CD14-positive monocyte (primary cell): ENCODE data around the gene NDUFS6. TPM values are rescaled to one million over a fixed set of nuclear protein-coding genes. Genes with fewer than 3 reads are reported as not detected.

Experiments
- DNase-seq, 3 donors: peaks; one replicate each; pipeline ENCODE4 v3.0.0-alpha.2; 2011 to 2022
- H2AFZ ChIP-seq: 2 replicates; pipeline ENCODE4 v1.6.0; 2012; ENCODE audit warnings: mild to moderate bottlenecking, low read depth, low read length, inconsistent platforms; ENCODE audit not compliant: insufficient read depth, poor library complexity, severe bottlenecking
- H3K27ac ChIP-seq, 2 donors: 1 replicate in 1 of 2; 2 replicates in 1 of 2; pipeline ENCODE4 v1.5.1; 2012 to 2013; ENCODE audit warnings: low read length in 2 of 2, control low read depth in 1 of 2, inconsistent platforms in 1 of 2, low read depth in 1 of 2, mild to moderate bottlenecking in 1 of 2
- H3K27me3 ChIP-seq, 2 donors: one replicate each; pipeline versions ENCODE4 v1.6.0 to v1.6.1; 2011 to 2013; ENCODE audit warnings: low read length in 2 of 2; ENCODE audit not compliant: control insufficient read depth in 2 of 2, insufficient read depth in 2 of 2
- H3K36me3 ChIP-seq, 2 donors: replicated peaks in 1 of 2; 1 replicate in 1 of 2; 2 replicates in 1 of 2; pipeline versions ENCODE4 v1.5.1 to v1.6.1; 2012 to 2013; ENCODE audit warnings: low read length in 2 of 2, control low read depth in 1 of 2, inconsistent platforms in 1 of 2, mild to moderate bottlenecking in 1 of 2; ENCODE audit not compliant: insufficient read depth in 2 of 2, control insufficient read depth in 1 of 2
- H3K4me1 ChIP-seq, 2 donors: 1 replicate in 1 of 2; 2 replicates in 1 of 2; pipeline versions ENCODE4 v1.5.1 to v1.6.1; 2012 to 2013; ENCODE audit warnings: low read length in 2 of 2, control low read depth in 1 of 2, inconsistent platforms in 1 of 2, mild to moderate bottlenecking in 1 of 2, moderate library complexity in 1 of 2; ENCODE audit not compliant: insufficient read depth in 2 of 2, control insufficient read depth in 1 of 2
- H3K4me2 ChIP-seq: replicated peaks from 2 replicates; pipeline ENCODE3; 2012; ENCODE audit warnings: low read length, moderate library complexity, mild to moderate bottlenecking; ENCODE audit not compliant: poor library complexity, severe bottlenecking; ENCODE audit errors: extremely low read depth
- H3K4me3 ChIP-seq, 3 experiments: fragments of 200-600 bp in 1 of 3; sonication (generic) in 1 of 3; replicated peaks in 1 of 3; 1 replicate in 2 of 3; 2 replicates in 1 of 3; pipeline ENCODE4 v1.5.1; 2011 to 2013; ENCODE audit warnings: low read length in 3 of 3, mild to moderate bottlenecking in 3 of 3, control low read depth in 2 of 3, low read depth in 2 of 3, inconsistent platforms in 1 of 3, moderate library complexity in 1 of 3
- H3K79me2 ChIP-seq: 2 replicates; pipeline ENCODE4 v1.6.0; 2012; ENCODE audit warnings: mild to moderate bottlenecking, control low read depth, inconsistent platforms, low read length, moderate library complexity; ENCODE audit not compliant: insufficient read depth
- H3K9ac ChIP-seq: 2 replicates; pipeline ENCODE4 v1.6.0; 2017; ENCODE audit warnings: low read length, mild to moderate bottlenecking; ENCODE audit not compliant: insufficient read depth, poor library complexity, severe bottlenecking
- H3K9me3 ChIP-seq, 2 donors: replicated peaks in 1 of 2; 1 replicate in 1 of 2; 2 replicates in 1 of 2; pipeline versions ENCODE4 v1.5.1 to v1.6.1; 2012 to 2013; ENCODE audit warnings: low read length in 2 of 2, control low read depth in 1 of 2; ENCODE audit not compliant: control insufficient read depth in 1 of 2, insufficient read depth in 1 of 2
- H4K20me1 ChIP-seq: 2 replicates; pipeline ENCODE4 v1.6.0; 2012; ENCODE audit warnings: mild to moderate bottlenecking, low read length, control low read depth, moderate library complexity; ENCODE audit not compliant: insufficient read depth
- H3K27ac Mint-ChIP-seq, 7 donors: one replicate each; pipeline ENCODE4 v1.8.0; 2020; ENCODE audit warnings: mild to moderate bottlenecking in 7 of 7, mixed read lengths in 7 of 7, moderate library complexity in 6 of 7, inconsistent platforms in 2 of 7
- H3K27me3 Mint-ChIP-seq, 3 donors: one replicate each; pipeline ENCODE4 v1.8.0; 2021 to 2022; ENCODE audit warnings: low read depth in 3 of 3, mild to moderate bottlenecking in 3 of 3, mixed read lengths in 3 of 3, moderate library complexity in 3 of 3, inconsistent platforms in 1 of 3
- H3K36me3 Mint-ChIP-seq, 2 donors: one replicate each; pipeline ENCODE4 v1.8.0; 2020; ENCODE audit warnings: mixed read lengths in 2 of 2, inconsistent platforms in 1 of 2, mild to moderate bottlenecking in 1 of 2
- H3K4me1 Mint-ChIP-seq: one replicate; pipeline ENCODE4 v1.8.0; 2020; ENCODE audit warnings: mild to moderate bottlenecking, mixed read lengths
- H3K4me3 Mint-ChIP-seq, 2 donors: one replicate each; pipeline ENCODE4 v1.8.0; 2020; ENCODE audit warnings: mild to moderate bottlenecking in 2 of 2, mixed read lengths in 2 of 2, moderate library complexity in 1 of 2
- H3K9me3 Mint-ChIP-seq, 7 donors: one replicate each; pipeline ENCODE4 v1.8.0; 2020 to 2022; ENCODE audit warnings: mixed read lengths in 7 of 7, mild to moderate bottlenecking in 6 of 7, moderate library complexity in 6 of 7, inconsistent platforms in 2 of 7
- WGBS: methylation state at CpG from one replicate; pipeline ENCODE4 v1.1.5; 2013; ENCODE audit warnings: missing lambda C conversion rate; ENCODE audit not compliant: insufficient coverage; 5-methylcytosine and 5-hydroxymethylcytosine counted together
- intact Hi-C, 2 donors: fragments of 100-400 bp; cut with micrococcal nuclease; formaldehyde crosslinking; loops; one replicate each; pipeline versions ENCODE4 v1.15.0 to v1.15.1; 2023
- polyA plus RNA-seq, 3 donors: library from polyadenylated mRNA; depleted of rRNA in 1 of 3; unstranded in 2 of 3; stranded (reverse) in 1 of 3; fragments of 300-500 nt in 2 of 3; fragments of >200 nt in 1 of 3; fragmentation: Illumina TruSeq in 2 of 3; gene quantifications; 1 replicate in 2 of 3; 2 replicates in 1 of 3; pipeline ENCODE4 v1.2.3, GENCODE V29; 2012 to 2021
- TF ChIP-seq, protein P1 (sequence below): fragments of 200-600 bp; IDR thresholded peaks from one replicate; pipeline ENCODE4 v1.8.0; 2022; ENCODE audit warnings: antibody characterized with exemption, mild to moderate bottlenecking

The NDUFS6 gene
- polyA plus RNA-seq, 3 donors = 20.5 to 62.3 (median 62.2) TPM

DNA sequence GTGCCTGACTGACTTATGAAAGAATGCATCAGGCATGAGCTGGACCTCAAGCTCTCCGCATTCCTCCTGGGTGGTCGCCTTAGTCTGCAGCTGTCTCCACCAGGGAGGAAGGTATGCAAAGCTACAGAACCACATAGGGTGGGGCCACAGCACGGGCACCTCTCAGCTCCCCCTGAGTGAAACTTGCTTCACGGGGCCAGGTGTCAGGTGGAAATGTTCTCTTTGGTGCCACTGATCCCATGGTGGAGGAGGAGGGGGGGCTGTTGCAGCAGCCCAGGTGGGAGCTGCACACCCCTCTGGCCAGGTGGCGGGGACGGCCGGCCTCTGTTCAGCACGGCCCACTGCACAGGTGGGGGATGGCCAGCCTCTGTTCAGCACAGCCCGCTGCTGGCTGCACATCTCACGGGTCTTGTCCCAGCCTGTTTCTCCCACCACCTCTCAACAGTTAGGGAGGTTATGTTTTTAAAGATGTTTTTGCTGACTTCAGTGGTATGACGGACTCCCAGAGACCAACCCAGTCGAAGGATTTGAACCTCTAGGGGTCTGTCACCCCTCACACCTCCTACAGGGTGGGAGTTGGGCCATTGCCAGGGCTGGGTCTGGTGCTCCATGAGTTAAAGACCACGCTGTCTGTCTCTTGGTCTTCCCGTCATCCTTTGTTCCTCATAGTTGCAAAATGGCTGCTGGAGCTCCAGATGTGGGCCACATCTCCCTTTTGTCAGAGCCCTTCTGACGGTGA lies 35.9 kb upstream of the NDUFS6 start:
- no peak overlapping the region for H3K4me3 Mint-ChIP-seq
- Histone ChIP-seq H3K27ac (no peak overlapping the region), H4K20me1 (no peaks in the 10 kb centered on the region), H3K4me1 (no peaks in the 10 kb centered on the region), H3K4me3 (no peak overlapping the region), H3K9ac (no peak overlapping the region), H3K9me3 (no peaks in the 10 kb centered on the region), H2AFZ (no peak overlapping the region), H3K36me3 (no peaks in the 10 kb centered on the region), H3K27me3 (no peaks in the 10 kb centered on the region), H3K79me2 (no peaks in the 10 kb centered on the region), H3K4me2 (no peak overlapping the region)
- no peaks in the 10 kb centered on the region for H3K36me3 Mint-ChIP-seq
- H3K27me3 Mint-ChIP-seq = peaks cover 5 to 20% (median 17%) of the 10 kb centered on the region in 3 donors
- intact Hi-C loops = loop anchor here in 1 of 2 donors (10.0 kb wide), 1 partner anchor 269 kb away; no protein-coding TSS in a partner anchor
- H3K4me1 Mint-ChIP-seq = no peaks in the 10 kb centered on the region
- DNase-seq = no peak
- no peak overlapping the region for H3K27ac Mint-ChIP-seq
- H3K9me3 Mint-ChIP-seq = peaks cover 0 to 3% (median 0%) of the 10 kb centered on the region in 7 donors
- TF ChIP-seq, protein P1, sequence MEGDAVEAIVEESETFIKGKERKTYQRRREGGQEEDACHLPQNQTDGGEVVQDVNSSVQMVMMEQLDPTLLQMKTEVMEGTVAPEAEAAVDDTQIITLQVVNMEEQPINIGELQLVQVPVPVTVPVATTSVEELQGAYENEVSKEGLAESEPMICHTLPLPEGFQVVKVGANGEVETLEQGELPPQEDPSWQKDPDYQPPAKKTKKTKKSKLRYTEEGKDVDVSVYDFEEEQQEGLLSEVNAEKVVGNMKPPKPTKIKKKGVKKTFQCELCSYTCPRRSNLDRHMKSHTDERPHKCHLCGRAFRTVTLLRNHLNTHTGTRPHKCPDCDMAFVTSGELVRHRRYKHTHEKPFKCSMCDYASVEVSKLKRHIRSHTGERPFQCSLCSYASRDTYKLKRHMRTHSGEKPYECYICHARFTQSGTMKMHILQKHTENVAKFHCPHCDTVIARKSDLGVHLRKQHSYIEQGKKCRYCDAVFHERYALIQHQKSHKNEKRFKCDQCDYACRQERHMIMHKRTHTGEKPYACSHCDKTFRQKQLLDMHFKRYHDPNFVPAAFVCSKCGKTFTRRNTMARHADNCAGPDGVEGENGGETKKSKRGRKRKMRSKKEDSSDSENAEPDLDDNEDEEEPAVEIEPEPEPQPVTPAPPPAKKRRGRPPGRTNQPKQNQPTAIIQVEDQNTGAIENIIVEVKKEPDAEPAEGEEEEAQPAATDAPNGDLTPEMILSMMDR = no peak
- 92% methylated on average over 6 of the region's 15 CpGs for WGBS

DNA sequence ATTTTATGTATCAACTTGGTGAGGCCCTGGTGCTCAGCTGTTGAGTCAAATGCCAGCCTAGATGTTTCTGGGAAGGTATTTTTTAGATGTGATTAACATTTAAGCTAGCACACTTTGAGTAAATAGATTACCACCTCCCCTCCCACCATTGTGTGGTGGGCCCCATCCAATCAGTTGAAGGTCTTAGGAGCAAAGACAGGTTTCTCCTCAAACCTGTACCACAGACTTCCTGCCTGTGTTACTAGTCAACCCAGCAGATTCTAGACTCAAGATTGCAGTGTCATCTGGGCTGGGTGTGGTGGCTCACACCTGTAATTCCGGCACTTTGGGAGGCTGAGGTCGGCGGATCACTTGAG lies 35.3 kb upstream of the NDUFS6 start:
- Histone ChIP-seq H2AFZ (no peak overlapping the region), H3K4me1 (no peaks in the 10 kb centered on the region), H3K27me3 (no peaks in the 10 kb centered on the region), H3K36me3 (no peaks in the 10 kb centered on the region), H3K9me3 (no peaks in the 10 kb centered on the region), H3K27ac (no peak overlapping the region), H3K9ac (no peak overlapping the region), H3K4me2 (no peak overlapping the region), H3K79me2 (no peaks in the 10 kb centered on the region), H4K20me1 (no peaks in the 10 kb centered on the region), H3K4me3 (no peak overlapping the region)
- WGBS = 100% methylated on average over 2 of the region's 3 CpGs
- Mint-ChIP-seq H3K4me3 (no peak overlapping the region), H3K9me3 (peaks cover 0 to 3% (median 0%) of the 10 kb centered on the region in 7 donors), H3K4me1 (no peaks in the 10 kb centered on the region), H3K36me3 (no peaks in the 10 kb centered on the region), H3K27ac (no peak overlapping the region), H3K27me3 (peaks cover 5 to 20% (median 17%) of the 10 kb centered on the region in 3 donors)
- intact Hi-C loops = loop anchor here in 1 of 2 donors (10.0 kb wide), 1 partner anchor 269 kb away; no protein-coding TSS in a partner anchor
- no peak for DNase-seq
- TF ChIP-seq, protein P1 = no peak
